ENCODE measurements around the gene KLHL21. TPM values are rescaled to one million over a fixed set of nuclear protein-coding genes. Genes with fewer than 3 reads are reported as not detected.

KLHL21 gene
- total and polyA plus RNA-seq, 2 donors (not counting 1 experiment from before 2014, with no cell fraction given) = 14.4 to 29.9 TPM

- TF ChIP-seq, protein P1, sequence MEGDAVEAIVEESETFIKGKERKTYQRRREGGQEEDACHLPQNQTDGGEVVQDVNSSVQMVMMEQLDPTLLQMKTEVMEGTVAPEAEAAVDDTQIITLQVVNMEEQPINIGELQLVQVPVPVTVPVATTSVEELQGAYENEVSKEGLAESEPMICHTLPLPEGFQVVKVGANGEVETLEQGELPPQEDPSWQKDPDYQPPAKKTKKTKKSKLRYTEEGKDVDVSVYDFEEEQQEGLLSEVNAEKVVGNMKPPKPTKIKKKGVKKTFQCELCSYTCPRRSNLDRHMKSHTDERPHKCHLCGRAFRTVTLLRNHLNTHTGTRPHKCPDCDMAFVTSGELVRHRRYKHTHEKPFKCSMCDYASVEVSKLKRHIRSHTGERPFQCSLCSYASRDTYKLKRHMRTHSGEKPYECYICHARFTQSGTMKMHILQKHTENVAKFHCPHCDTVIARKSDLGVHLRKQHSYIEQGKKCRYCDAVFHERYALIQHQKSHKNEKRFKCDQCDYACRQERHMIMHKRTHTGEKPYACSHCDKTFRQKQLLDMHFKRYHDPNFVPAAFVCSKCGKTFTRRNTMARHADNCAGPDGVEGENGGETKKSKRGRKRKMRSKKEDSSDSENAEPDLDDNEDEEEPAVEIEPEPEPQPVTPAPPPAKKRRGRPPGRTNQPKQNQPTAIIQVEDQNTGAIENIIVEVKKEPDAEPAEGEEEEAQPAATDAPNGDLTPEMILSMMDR (IDR thresholded peaks at IDR 0.05) = no peak
- no peak for TF ChIP-seq EZH2 (IDR thresholded peaks at IDR 0.05; ENCODE audit: borderline replicate concordance, insufficient read depth, low read depth, low read length, poor library complexity, severe bottlenecking)
- no peak overlapping the region for H3K4me3 ChIP-seq (ENCODE audit: control extremely low read depth in 1 of 5, extremely low read depth in 1 of 5, insufficient read depth in 1 of 5, low read depth in 2 of 5, low read length in 4 of 5)
- Mint-ChIP-seq H3K9me3 (ENCODE audit: insufficient read depth) (no peaks in the 10 kb centered on the region), H3K27me3 (no peaks in the 10 kb centered on the region), H3K4me3 (peak overlapping the region; percentile 79), H3K4me1 (peaks cover 31% of the 10 kb centered on the region), H3K27ac (no peak overlapping the region)
- ChIA-PET POLR2A (no interaction called here), CTCF (interaction anchor here (0.7 kb wide), 1 partner anchor 74 kb away, joined by 3 read pairs; the partner anchor contains the start of gene NOL9)
- WGBS (ENCODE audit: insufficient coverage) = over 99% methylated on average over 21 of the region's 21 CpGs
- peaks cover 40% of the 10 kb centered on the region for H4K20me1 ChIP-seq (ENCODE audit: control insufficient read depth, insufficient read depth, low read length, poor library complexity, severe bottlenecking)
- H3K36me3 ChIP-seq (replicated peaks in 1 of 2; ENCODE audit: control extremely low read depth in 1 of 2, control insufficient read depth in 1 of 2, extremely low read depth in 1 of 2, insufficient read depth in 2 of 2, low read length in 1 of 2) = peaks cover 3 to 33% of the 10 kb centered on the region in 2 experiments
- no peak overlapping the region for H3K9ac ChIP-seq (ENCODE audit: low read length)
- no peaks in the 10 kb centered on the region for H3K27me3 ChIP-seq (replicated peaks in 1 of 4; ENCODE audit: control extremely low read depth in 1 of 4, control insufficient read depth in 3 of 4, insufficient read depth in 4 of 4, low read length in 3 of 4)
- no peak overlapping the region for H3K4me2 ChIP-seq (replicated peaks; ENCODE audit: low read depth, low read length, poor library complexity, severe bottlenecking)
- no peak overlapping the region for H3K27ac ChIP-seq (ENCODE audit: low read length in 2 of 2)
- no peak overlapping the region for H2AFZ ChIP-seq (ENCODE audit: insufficient read depth, low read depth, low read length, poor library complexity, severe bottlenecking)
- peaks cover 13 to 32% of the 10 kb centered on the region in 2 donors for H3K4me1 ChIP-seq (ENCODE audit: control insufficient read depth in 2 of 2, insufficient read depth in 2 of 2, low read length in 2 of 2)
- H3K9me3 ChIP-seq (ENCODE audit: control extremely low read depth in 1 of 3, control insufficient read depth in 2 of 3, insufficient read depth in 1 of 3, low read length in 2 of 3) = no peaks in the 10 kb centered on the region
- no peak for DNase-seq
- intact Hi-C loops (cut with micrococcal nuclease) = loop anchor here (5.0 kb wide), 1 partner anchor 74 kb away; the partner anchor contains the start of gene DNAJC11
- no peak for ATAC-seq (ENCODE audit: low read depth)
- H3K79me2 ChIP-seq (ENCODE audit: control insufficient read depth, insufficient read depth, low read length) = peaks cover 46% of the 10 kb centered on the region
Measured at GRCh38 chr1:6627841-6628545, 25.3 kb upstream of the KLHL21 start.

DNA sequence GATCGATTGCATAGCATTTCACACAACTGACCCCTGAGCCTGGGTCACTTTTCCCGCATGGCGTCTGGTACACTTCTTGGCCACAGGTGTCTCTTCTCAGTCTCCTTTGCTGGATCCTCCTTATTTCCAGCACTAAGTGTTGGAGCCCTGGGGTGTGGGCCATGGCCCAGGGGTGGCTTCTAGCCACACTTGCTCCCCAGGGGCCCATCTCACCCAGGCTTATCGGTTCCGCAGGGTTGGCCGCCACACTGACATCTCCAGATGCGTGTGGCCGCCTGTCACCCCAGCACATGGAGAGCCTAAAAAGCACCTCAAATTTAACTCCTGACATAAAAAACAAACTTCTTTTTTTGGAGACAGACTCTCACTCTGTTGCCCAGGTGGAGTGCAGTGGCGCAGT lies 24.4 kb upstream of the KLHL21 start:
- Histone ChIP-seq H3K4me1 (ENCODE audit: control insufficient read depth in 2 of 2, insufficient read depth in 2 of 2, low read length in 2 of 2) (peaks cover 13 to 32% of the 10 kb centered on the region in 2 donors), H3K27ac (ENCODE audit: low read length in 2 of 2) (no peak overlapping the region), H3K36me3 (replicated peaks in 1 of 2; ENCODE audit: control extremely low read depth in 1 of 2, control insufficient read depth in 1 of 2, extremely low read depth in 1 of 2, insufficient read depth in 2 of 2, low read length in 1 of 2) (peaks cover 3 to 27% of the 10 kb centered on the region in 2 experiments), H3K9ac (ENCODE audit: low read length) (no peak overlapping the region), H3K79me2 (ENCODE audit: control insufficient read depth, insufficient read depth, low read length) (peaks cover 46% of the 10 kb centered on the region), H2AFZ (ENCODE audit: insufficient read depth, low read depth, low read length, poor library complexity, severe bottlenecking) (no peak overlapping the region), H3K4me2 (replicated peaks; ENCODE audit: low read depth, low read length, poor library complexity, severe bottlenecking) (peak overlapping the region; percentile 14), H3K4me3 (ENCODE audit: control extremely low read depth in 1 of 5, extremely low read depth in 1 of 5, insufficient read depth in 1 of 5, low read depth in 2 of 5, low read length in 4 of 5) (no peak overlapping the region), H3K9me3 (ENCODE audit: control extremely low read depth in 1 of 3, control insufficient read depth in 2 of 3, insufficient read depth in 1 of 3, low read length in 2 of 3) (no peaks in the 10 kb centered on the region), H3K27me3 (replicated peaks in 1 of 4; ENCODE audit: control extremely low read depth in 1 of 4, control insufficient read depth in 3 of 4, insufficient read depth in 4 of 4, low read length in 3 of 4) (no peaks in the 10 kb centered on the region), H4K20me1 (ENCODE audit: control insufficient read depth, insufficient read depth, low read length, poor library complexity, severe bottlenecking) (peaks cover 40% of the 10 kb centered on the region)
- POLR2A ChIA-PET = interaction anchor here (1.7 kb wide), 1 partner anchor 15 kb away, joined by 3 read pairs; no protein-coding TSS in a partner anchor
- CTCF ChIA-PET = no interaction called here
- intact Hi-C loops (cut with micrococcal nuclease) = loop anchor here (5.0 kb wide), 1 partner anchor 75 kb away; the partner anchor contains the start of gene DNAJC11
- peak overlapping the region; percentile 38 for H3K27ac Mint-ChIP-seq
- H3K4me1 Mint-ChIP-seq = peaks cover 31% of the 10 kb centered on the region
- no peak for TF ChIP-seq EZH2 (IDR thresholded peaks at IDR 0.05; ENCODE audit: borderline replicate concordance, insufficient read depth, low read depth, low read length, poor library complexity, severe bottlenecking)
- TF ChIP-seq, protein P1 (IDR thresholded peaks at IDR 0.05) = no peak
- 84% methylated on average over 8 of the region's 9 CpGs for WGBS (ENCODE audit: insufficient coverage)
- ATAC-seq (ENCODE audit: low read depth) (no peak), DNase-seq (peak; percentile 52)
- no peaks in the 10 kb centered on the region for H3K27me3 Mint-ChIP-seq
- no peaks in the 10 kb centered on the region for H3K9me3 Mint-ChIP-seq (ENCODE audit: insufficient read depth)
- H3K4me3 Mint-ChIP-seq = peak overlapping the region; percentile 79

All from B cell (primary cell).